HG03025 (cell line): Measurements from ENCODE around the gene HS6ST3.
"Not testable (repeated sequence)": the region's sequence is repeated elsewhere in the genome, so short reads cannot be mapped to it uniquely, and the experiment has no call there.

ENCODE experiments used
- ATAC-seq: cut with Tn5 transposase; IDR thresholded peaks from one replicate; pipeline ENCODE4 v1.9.1; 2021; ENCODE audit warnings: mild to moderate bottlenecking, moderate library complexity; ENCODE audit not compliant: unreplicated experiment, low FRiP score

The HS6ST3 gene

GRCh38 chr13:96524398-96525020 is 434.6 kb downstream of the HS6ST3 start:
- not testable (repeated sequence) for ATAC-seq

DNA sequence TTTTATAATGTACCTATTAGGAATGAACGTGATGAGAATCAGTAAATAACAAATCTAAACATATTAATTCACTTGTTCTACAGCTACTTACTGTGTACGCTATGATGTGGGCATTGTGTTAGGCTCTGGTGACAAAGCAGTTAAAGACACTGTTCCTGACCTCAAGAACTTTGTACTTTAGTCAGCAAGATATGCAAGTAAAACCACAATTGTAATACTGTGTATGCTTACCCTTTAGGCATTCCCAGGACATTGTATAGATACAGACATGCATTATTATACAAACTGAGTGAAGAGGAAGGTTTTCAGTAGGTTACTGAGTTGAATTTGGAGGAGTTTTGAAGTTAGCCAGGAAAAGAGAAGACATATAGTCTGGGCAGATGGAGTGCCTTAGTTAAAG is 435.8 kb downstream of the HS6ST3 start:
- no peak for ATAC-seq

DNA sequence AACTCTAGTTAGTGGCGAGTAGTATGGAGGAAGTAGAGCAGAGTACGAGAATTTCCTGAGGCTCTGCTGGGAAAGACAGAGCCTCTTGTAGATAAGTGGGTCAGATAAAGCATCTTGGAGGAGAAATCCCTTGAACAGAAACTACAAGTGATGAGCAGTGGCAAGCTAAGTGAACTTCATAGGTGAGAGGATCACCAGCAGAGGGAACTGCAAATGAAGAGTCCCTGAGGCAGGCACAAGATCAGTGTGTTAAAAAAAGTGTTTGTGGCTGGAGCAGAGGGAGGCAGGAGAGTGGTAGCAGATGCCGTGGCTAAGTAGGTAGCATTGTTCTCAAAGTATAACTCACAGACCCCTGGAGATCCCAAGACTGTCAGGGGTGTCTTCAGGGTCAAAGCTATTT is 437.6 kb downstream of the HS6ST3 start:
- ATAC-seq, result no peak

DNA sequence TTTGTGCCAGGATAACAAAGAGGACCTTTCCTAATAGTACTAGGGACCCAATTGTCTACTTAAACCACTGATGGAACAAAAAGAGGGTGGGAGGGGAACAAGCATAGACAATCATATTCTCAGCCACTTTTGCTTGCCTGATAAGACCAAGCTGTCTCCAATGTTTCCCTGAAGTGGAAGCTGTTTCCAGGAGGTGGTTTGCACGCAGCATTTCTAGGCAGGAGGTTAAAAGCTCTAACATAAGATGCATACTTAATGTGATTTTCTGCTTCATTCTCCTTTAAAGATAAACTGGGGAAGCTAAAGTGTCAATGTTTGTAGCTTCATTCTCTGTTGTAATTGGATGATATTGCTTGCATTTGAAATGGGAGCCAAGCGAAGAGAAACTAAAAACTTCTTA is 442.9 kb downstream of the HS6ST3 start:
- ATAC-seq, result no peak

GRCh38 chr13:96533408-96533807 is 443.5 kb downstream of the HS6ST3 start:
- ATAC-seq, result no peak

DNA sequence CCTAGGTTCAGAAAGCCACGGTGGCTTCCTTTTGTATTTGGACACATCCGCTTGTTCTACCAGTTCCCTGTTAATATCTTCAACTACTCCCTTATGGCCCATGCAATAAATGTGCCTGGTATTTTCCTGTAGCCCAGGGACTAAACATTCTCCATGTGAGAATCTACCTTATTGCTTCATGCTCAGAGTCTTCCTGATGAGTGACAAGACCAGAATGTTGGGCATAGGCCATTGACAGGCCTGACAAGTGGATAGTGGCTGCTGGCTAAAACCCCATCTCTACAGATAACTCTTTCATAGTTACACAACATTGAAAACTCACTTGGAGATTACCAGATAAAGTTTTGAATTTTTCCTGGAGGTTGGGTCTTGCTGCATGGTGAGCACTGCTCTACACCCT is 449.9 kb downstream of the HS6ST3 start:
- no peak for ATAC-seq

DNA sequence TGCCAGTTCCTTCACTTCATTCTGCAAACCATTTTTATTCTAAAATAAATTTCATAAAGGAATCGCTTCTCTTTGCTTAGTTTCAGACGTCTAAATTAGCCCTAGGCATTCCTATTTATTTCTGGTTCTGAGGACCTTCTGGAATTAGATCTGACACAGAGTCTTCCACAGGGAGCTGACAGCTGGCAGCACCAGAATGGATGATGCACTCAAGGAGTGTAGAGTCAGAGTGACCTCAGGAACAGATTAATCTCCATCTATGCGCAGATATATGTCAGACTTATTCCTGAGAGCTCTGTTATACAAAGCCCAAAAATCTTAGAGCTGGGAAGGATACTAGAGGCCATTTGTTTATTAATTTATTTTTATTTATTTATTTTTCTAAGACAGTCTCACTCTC is 450.8 kb downstream of the HS6ST3 start:
- ATAC-seq, result no peak

DNA sequence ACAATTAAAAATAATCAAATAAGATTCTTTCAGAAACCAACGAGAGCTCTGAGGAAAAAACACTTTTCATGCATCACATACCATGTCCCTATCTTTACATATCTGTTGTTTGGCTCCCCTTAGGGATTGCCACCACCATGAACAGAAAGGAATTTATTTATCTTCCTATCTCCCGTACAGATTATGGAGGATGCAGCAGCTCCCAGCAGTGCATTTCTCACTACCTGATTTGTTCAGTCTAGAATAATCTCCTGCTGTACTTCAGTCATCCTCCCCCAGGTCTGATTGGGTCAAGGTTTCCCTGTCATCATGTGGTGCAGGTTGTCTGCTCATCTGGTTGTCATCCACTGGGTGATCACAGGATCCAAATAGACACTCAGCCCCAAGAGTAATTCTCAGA is 453.1 kb downstream of the HS6ST3 start:
- ATAC-seq, result no peak

- no peak for ATAC-seq
Observed at GRCh38 chr13:96544957-96545356, 455.1 kb downstream of the HS6ST3 start.

DNA sequence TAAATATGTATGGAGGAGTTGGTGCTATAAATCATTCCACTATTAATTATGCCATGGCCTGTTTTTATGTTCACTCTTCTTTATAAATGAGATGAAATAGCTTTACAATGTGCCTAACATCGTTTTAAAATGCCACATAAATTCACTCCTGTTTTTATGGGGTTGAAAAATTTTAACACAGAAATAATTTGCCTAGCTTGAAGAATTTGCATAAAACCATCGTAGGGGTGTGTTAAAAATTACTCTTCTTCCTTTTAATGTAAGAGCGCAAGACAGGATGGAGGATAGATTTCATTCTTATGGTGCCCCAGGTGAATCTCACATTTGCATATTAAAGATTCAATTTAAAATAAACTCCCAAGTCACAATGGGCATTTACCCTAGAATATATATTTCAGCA is 456.6 kb downstream of the HS6ST3 start:
- ATAC-seq, result no peak

GRCh38 chr13:96551546-96551945 is 461.6 kb downstream of the HS6ST3 start:
- no peak for ATAC-seq

DNA sequence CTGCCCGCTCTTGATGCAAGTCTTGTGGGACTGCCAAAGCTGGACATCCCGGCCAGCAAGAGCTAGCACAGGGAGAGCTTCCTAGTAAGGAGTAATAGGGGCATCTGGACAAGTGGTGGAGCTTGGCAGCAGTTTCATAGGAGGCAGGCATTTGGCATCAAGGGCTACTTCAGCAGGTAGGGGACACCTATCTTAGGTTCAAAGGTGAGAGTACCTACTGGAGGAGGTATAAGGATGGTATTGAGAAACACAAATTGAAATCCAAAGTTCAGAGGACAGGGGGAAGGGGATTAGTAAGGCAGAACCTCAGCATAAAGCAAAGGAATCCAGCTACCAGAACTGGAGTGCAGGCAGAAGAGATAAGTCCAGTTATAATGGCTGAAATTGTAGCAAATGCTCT is 462.7 kb downstream of the HS6ST3 start:
- no peak for ATAC-seq

GRCh38 chr13:96553796-96554195 is 463.9 kb downstream of the HS6ST3 start:
- ATAC-seq, result no peak

GRCh38 chr13:96573563-96573962 is 483.7 kb downstream of the HS6ST3 start:
- no peak for ATAC-seq

DNA sequence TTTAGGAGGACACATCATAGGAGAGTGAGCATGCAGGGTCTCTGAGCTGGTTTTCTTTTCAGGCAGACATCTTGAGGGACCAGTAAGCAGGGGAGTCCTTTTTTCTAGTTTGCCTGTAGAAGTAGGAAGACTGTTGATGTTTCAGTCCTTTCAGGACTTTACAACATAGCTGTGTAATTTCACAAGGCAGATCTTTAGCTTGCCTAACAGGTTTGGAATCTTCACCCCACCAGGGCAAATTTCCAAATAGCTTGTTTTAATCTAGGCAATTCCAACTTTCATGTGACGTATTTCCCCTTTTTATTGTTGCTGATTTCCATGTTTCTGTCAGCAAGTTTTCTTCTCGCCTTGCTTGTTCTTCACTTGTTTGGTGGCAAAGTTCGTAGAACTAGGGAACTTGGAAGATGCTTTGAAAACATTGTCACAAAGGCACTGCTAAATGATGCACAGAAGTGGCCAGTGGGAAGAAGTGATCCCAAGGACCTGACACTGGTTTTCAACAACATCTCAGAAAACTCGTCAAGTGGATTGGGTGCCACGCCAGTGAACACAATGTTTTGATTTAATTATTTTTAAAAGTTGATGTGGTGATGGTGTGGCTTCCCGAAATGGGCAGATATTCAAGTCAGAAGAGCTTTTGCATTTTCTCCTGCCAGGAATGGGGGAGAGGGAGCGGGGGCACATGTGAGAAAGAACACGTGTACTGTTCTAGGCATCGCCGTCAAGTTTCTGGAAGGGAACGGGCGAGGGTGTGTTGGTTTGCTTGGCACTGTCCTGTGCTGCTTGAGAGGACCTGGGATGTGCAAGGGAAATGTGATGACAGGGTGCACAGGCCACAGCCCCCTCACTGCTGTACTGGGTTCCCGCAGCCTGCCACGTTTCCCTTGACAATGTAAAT is 485.8 kb downstream of the HS6ST3 start:
- no peak for ATAC-seq

DNA sequence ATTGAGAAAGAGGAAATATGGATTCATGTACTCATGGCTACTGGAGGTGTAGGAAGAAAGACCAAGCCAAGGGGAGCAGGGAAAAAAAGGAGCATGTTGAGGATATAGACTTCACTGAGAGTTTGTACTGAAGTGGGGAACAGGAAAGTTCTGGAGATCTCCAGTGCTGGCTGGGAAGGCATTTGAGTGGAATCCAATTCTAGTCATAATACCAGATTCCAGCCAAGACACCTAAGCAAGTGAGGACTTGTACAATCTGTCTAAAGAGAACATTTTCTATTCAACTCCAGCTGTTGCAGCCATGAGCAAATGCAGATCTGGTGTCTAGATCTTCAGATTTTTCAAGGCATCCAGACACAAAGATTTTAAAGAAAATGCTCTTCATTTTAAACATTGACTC is 491.8 kb downstream of the HS6ST3 start:
- no peak for ATAC-seq

DNA sequence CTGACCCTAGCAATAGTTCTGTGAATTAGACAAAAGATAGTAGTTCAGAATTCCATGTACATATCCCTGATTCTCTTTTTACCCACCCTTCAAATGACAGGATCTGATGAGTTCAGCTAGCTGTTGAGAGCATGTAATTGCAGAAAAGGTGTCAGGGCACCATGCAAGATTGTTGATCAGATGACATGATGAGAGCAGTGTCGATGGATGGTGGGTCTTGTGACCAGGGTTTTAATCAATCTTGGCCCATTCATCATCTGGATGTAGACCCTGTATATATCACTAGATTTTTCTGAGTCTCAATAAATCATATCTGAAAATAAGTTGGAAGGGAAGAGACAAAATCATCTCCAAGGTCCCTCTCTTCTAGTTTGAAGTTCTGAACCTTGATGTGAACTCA is 525.3 kb downstream of the HS6ST3 start:
- no peak for ATAC-seq

DNA sequence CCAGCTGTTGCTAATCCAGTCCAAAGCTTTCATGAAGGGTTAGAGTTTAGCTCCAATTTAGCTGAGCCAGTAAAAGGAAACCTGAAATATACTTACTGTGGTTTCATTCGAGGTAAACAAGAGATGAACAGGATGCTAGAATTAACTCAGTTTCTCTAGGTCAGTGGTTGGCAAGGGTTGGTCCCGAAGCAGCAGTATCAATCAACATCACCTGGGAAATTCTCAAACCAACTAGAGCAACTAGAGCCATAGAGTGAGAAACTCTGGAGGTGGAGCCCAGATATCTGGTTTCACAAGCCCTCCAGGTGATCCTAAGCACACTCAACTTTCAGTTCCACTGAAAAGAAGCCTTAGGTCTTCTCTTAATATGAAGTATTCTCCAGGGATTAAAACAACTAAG is 527.6 kb downstream of the HS6ST3 start:
- ATAC-seq, result no peak

- ATAC-seq, result no peak
Observed at GRCh38 chr13:96621634-96622183, 531.8 kb downstream of the HS6ST3 start.

DNA sequence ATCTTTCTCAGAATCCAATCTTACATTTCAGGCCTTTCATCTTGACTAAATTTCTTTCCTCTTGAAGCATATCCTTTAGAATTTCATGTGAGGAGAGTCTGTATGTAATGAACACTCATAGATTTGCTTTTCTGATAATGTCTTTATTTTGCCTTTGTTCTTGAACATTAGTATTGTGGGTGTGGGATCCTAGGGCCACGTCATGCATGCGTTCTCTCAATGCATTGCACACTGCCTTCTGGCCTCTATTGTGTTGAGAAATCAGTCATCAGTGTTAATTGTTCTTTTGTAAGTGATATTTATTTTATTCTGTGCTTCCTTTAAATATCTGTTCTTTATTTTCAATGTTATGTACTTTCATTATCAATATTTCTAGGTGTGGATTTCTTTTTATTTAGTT is 539.4 kb downstream of the HS6ST3 start:
- no peak for ATAC-seq

- no peak for ATAC-seq
Observed at GRCh38 chr13:96632536-96633320, 542.8 kb downstream of the HS6ST3 start.
